GM12878 (cell line): ENCODE results near the gene EIF1AD. TPM values are rescaled to one million over a fixed set of nuclear protein-coding genes. Genes with fewer than 3 reads are reported as not detected.

Experiments used
- ATAC-seq: fragments of 200-7000 bp; cut with Tn5 transposase; 3 replicates; pipeline ENCODE4 v1.9.1; 2020; ENCODE audit warnings: mild to moderate bottlenecking, moderate library complexity
- BruUV-seq: library from RNA; stranded (reverse); fragments of 400-500 nt; replicated peaks from 2 replicates; lab custom pipeline; 2021; lab: Mats Ljungman, UMichigan
- CTCF ChIA-PET: fragments of 300-600 bp; sonication (Branson Sonifier 250); formaldehyde crosslinking; extraction: SDS; loops from one replicate; lab custom pipeline; 2021; ENCODE audit warnings: inconsistent platforms; lab: Yijun Ruan, JAX
- POLR2A ChIA-PET: fragments of 350-600 bp; formaldehyde crosslinking; extraction: SDS; loops from one replicate; lab custom pipeline; 2021; ENCODE audit warnings: inconsistent platforms; lab: Charles Lee
- RAD21 ChIA-PET: fragments of 300-600 bp; sonication (Branson Sonifier 250); formaldehyde crosslinking; loops from one replicate; lab custom pipeline; 2023; ENCODE audit warnings: antibody characterized with exemption; ENCODE audit not compliant: unreplicated experiment; lab: Charles Lee
- SMC1A ChIA-PET: fragments of 300-600 bp; sonication (Branson Sonifier 250); formaldehyde crosslinking; loops from one replicate; lab custom pipeline; 2023; ENCODE audit not compliant: unreplicated experiment, uncharacterized antibody; lab: Charles Lee
- DNase-seq: peaks from one replicate; pipeline ENCODE4 v3.0.0-alpha.2; 2011; ENCODE audit warnings: low read depth, low spot score
- FAIRE-seq: peaks from 3 replicates; lab custom pipeline; 2011; peaks lifted over from hg19 to GRCh38; lab: Jason Lieb, UNC
- H2AFZ ChIP-seq: 2 replicates; pipeline ENCODE4 v1.6.0; 2011; ENCODE audit warnings: low read depth, low read length, control low read depth; ENCODE audit not compliant: control insufficient read depth
- H3K27ac ChIP-seq: 2 replicates; pipeline ENCODE4 v1.5.1; 2011; ENCODE audit warnings: control low read depth; ENCODE audit not compliant: control insufficient read depth, insufficient read depth
- H3K27me3 ChIP-seq, 2 experiments: replicated peaks in 1 of 2; 2 replicates each; pipeline versions ENCODE4 v1.6.0 to v1.6.1; 2011; ENCODE audit warnings: low read length in 1 of 2; ENCODE audit not compliant: control insufficient read depth in 2 of 2, insufficient read depth in 2 of 2
- H3K36me3 ChIP-seq, 2 experiments: 2 replicates each; pipeline ENCODE4 v1.5.1; 2011; ENCODE audit warnings: low read length in 1 of 2; ENCODE audit not compliant: control insufficient read depth in 2 of 2, insufficient read depth in 2 of 2
- H3K4me1 ChIP-seq: 2 replicates; pipeline ENCODE4 v1.6.1; 2011; ENCODE audit warnings: mild to moderate bottlenecking, low read length, moderate library complexity, mixed read lengths; ENCODE audit not compliant: control insufficient read depth, insufficient read depth
- H3K4me2 ChIP-seq: 2 replicates; pipeline ENCODE4 v1.6.0; 2011; ENCODE audit warnings: control low read depth; ENCODE audit not compliant: control insufficient read depth, insufficient read depth
- H3K4me3 ChIP-seq: fragments of 200-600 bp; sonication (generic); 2 replicates; pipeline ENCODE4 v1.5.1; 2016
- H3K79me2 ChIP-seq: 2 replicates; pipeline ENCODE4 v1.6.0; 2011; ENCODE audit warnings: low read length; ENCODE audit not compliant: control insufficient read depth, insufficient read depth
- H3K9ac ChIP-seq: 2 replicates; pipeline ENCODE4 v1.8.0; 2011; ENCODE audit warnings: low read length, control low read depth, mixed read lengths; ENCODE audit not compliant: control insufficient read depth, insufficient read depth
- H3K9me3 ChIP-seq: replicated peaks from 3 replicates; pipeline ENCODE4 v1.5.1; 2011; ENCODE audit warnings: mild to moderate bottlenecking, low read length; ENCODE audit not compliant: control insufficient read depth, insufficient read depth
- H4K20me1 ChIP-seq: 2 replicates; pipeline ENCODE4 v1.6.0; 2011; ENCODE audit not compliant: control insufficient read depth, insufficient read depth
- FOS ChIP-seq: IDR thresholded peaks from 3 replicates; pipeline ENCODE4 v1.6.1; 2011; ENCODE audit warnings: borderline replicate concordance; ENCODE audit not compliant: insufficient read length; ENCODE audit errors: extremely low read depth
- FOXK2 ChIP-seq: fragments of 450-650 bp; IDR thresholded peaks from 2 replicates; pipeline ENCODE4 v1.6.1; 2017; ENCODE audit warnings: mild to moderate bottlenecking, moderate library complexity
- HDAC6 ChIP-seq: fragments of 200-600 bp; sonication (generic); IDR thresholded peaks from one replicate; pipeline ENCODE4 v1.8.0; 2017; ENCODE audit warnings: antibody characterized with exemption; ENCODE audit not compliant: unreplicated experiment
- POLR2AphosphoS2 ChIP-seq: IDR thresholded peaks from 2 replicates; pipeline ENCODE4 v1.6.1; 2011; ENCODE audit warnings: low read depth, mild to moderate bottlenecking, low read length, improper control_type of control experiment, moderate library complexity
- POLR2AphosphoS5 ChIP-seq: IDR thresholded peaks from 2 replicates; pipeline ENCODE4 v1.6.1; 2011; ENCODE audit warnings: mild to moderate bottlenecking, low read length, inconsistent platforms
- SIX5 ChIP-seq: IDR thresholded peaks from 2 replicates; pipeline ENCODE4 v1.6.1; 2011; ENCODE audit warnings: mild to moderate bottlenecking, low read depth, low read length, moderate library complexity; ENCODE audit not compliant: severe bottlenecking
- SMAD5 ChIP-seq: IDR thresholded peaks from 2 replicates; pipeline ENCODE4 v1.6.1; 2016; ENCODE audit warnings: antibody characterized with exemption, low read depth
- WGBS: methylation state at CpG from one replicate; pipeline ENCODE4 v1.1.6; 2016; ENCODE audit warnings: low lambda C conversion rate; ENCODE audit not compliant: insufficient replicate concordance, insufficient coverage; ENCODE audit errors: missing lambda C conversion rate; 5-methylcytosine and 5-hydroxymethylcytosine counted together
- in situ Hi-C: fragments of 300-500 bp; cut with MboI; formaldehyde crosslinking; loops from 9 replicates; pipeline ENCODE4 v1.14.3; 2018; ENCODE audit warnings: mixed read lengths
- intact Hi-C: fragments of 100-400 bp; cut with micrococcal nuclease; formaldehyde crosslinking; loops from one replicate; pipeline ENCODE4 v1.14.2; 2022; ENCODE audit not compliant: unreplicated experiment
- polyA plus RNA-seq, 11 experiments: library from polyadenylated mRNA; depleted of rRNA in 4 of 11; unstranded in 6 of 11; stranded (reverse) in 5 of 11; fragments of >200 nt; fragmentation: Nextera tagmentation in 4 of 11; fragmentation: Illumina TruSeq in 1 of 11; extraction: Ambion mirVana in 4 of 11; extraction: Trizol in 1 of 11; gene quantifications; 1 replicate in 1 of 11; 2 replicates in 10 of 11; pipeline versions ENCODE4 v1.2.1 to v1.2.3, GENCODE V29; 2011 to 2016; ENCODE audit warnings: inconsistent platforms in 2 of 11, missing spikeins in 2 of 11, low read depth in 1 of 11
- total RNA-seq, 4 experiments: library from RNA; depleted of rRNA in 3 of 4; stranded (reverse); fragments of >200 nt in 3 of 4; fragmentation: Illumina TruSeq in 1 of 4; extraction: Trizol in 1 of 4; gene quantifications; 2 replicates each; pipeline versions ENCODE4 v1.2.1 to v1.2.3, GENCODE V29; 2013 to 2021
- TF ChIP-seq, protein P1 (sequence below): fragments of 450-650 bp; IDR thresholded peaks from 2 replicates; pipeline ENCODE4 v1.6.1; 2017; ENCODE audit warnings: mild to moderate bottlenecking, moderate library complexity
- TF ChIP-seq, protein P2 (sequence below): fragments of 450-650 bp; IDR thresholded peaks from 2 replicates; pipeline ENCODE4 v1.6.1; 2017; ENCODE audit warnings: borderline replicate concordance
- TF ChIP-seq, protein P3 (sequence below): IDR thresholded peaks from 2 replicates; pipeline ENCODE4 v1.6.1; 2012; ENCODE audit warnings: low read depth, low read length, improper control_type of control experiment
- TF ChIP-seq, protein P4 (sequence below): fragments of 450-650 bp; IDR thresholded peaks from 2 replicates; pipeline ENCODE4 v1.6.1; 2016; ENCODE audit warnings: mild to moderate bottlenecking, moderate library complexity, borderline replicate concordance

EIF1AD gene
- total and polyA plus RNA-seq, 10 of the 15 experiments (the other 5 are each of a cell fraction or from before 2014, with no cell fraction given): 31.6 to 56.8 (median 39.5) TPM

DNA sequence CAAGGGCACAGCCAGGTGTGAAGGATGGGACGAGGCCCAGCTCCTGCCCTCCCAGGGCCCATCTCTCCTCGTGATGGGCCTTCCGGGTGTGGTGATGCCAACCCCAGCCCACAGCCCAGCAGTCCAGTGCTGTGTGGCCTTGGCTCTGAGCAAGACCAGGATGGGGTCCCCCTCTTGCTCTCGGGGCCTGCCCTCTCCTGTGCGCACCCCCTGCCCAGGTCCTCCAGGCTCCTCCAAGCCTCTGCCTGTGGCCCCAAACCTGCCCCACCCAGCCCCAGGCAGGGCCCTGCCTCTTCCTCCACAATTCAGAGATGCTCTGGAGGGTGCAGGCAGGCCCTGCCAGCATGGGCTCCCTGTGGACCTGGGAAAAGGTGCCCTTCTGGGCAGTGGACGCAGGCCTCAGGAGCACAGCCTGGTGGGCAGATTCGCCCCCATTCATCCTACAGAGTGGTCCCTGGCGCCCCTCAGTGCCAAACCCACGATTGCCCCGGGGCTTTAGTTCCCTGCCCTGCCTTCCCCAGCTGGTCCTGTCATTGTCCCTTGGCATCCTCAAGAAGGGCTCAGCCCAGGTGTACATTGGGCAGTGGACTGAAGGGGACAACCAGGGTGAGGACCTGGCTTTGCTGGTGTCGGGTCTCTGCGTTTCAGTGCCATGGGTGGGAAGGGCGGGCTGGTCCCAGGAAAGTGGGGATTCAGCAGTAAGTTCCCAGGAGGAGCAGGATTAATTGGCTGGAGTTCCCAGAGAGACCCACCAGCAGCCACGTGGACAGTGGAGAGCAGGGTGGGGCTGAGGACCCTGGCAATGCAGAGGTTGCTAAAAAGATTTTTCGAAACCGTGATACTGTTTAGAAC, 19.8 kb downstream of the EIF1AD start:
- intact Hi-C loops: no loop called here
- POLR2A ChIA-PET: interaction anchor here (0.5 kb wide), 1 partner anchor 52 kb away, joined by 3 read pairs; no protein-coding TSS in a partner anchor
- no peak; the same call in 2 of the 3 replicates for ATAC-seq
- TF ChIP-seq, protein P1, sequence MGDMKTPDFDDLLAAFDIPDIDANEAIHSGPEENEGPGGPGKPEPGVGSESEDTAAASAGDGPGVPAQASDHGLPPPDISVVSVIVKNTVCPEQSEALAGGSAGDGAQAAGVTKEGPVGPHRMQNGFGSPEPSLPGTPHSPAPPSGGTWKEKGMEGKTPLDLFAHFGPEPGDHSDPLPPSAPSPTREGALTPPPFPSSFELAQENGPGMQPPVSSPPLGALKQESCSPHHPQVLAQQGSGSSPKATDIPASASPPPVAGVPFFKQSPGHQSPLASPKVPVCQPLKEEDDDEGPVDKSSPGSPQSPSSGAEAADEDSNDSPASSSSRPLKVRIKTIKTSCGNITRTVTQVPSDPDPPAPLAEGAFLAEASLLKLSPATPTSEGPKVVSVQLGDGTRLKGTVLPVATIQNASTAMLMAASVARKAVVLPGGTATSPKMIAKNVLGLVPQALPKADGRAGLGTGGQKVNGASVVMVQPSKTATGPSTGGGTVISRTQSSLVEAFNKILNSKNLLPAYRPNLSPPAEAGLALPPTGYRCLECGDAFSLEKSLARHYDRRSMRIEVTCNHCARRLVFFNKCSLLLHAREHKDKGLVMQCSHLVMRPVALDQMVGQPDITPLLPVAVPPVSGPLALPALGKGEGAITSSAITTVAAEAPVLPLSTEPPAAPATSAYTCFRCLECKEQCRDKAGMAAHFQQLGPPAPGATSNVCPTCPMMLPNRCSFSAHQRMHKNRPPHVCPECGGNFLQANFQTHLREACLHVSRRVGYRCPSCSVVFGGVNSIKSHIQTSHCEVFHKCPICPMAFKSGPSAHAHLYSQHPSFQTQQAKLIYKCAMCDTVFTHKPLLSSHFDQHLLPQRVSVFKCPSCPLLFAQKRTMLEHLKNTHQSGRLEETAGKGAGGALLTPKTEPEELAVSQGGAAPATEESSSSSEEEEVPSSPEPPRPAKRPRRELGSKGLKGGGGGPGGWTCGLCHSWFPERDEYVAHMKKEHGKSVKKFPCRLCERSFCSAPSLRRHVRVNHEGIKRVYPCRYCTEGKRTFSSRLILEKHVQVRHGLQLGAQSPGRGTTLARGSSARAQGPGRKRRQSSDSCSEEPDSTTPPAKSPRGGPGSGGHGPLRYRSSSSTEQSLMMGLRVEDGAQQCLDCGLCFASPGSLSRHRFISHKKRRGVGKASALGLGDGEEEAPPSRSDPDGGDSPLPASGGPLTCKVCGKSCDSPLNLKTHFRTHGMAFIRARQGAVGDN: no peak
- TF ChIP-seq, protein P2, sequence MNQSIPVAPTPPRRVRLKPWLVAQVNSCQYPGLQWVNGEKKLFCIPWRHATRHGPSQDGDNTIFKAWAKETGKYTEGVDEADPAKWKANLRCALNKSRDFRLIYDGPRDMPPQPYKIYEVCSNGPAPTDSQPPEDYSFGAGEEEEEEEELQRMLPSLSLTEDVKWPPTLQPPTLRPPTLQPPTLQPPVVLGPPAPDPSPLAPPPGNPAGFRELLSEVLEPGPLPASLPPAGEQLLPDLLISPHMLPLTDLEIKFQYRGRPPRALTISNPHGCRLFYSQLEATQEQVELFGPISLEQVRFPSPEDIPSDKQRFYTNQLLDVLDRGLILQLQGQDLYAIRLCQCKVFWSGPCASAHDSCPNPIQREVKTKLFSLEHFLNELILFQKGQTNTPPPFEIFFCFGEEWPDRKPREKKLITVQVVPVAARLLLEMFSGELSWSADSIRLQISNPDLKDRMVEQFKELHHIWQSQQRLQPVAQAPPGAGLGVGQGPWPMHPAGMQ: no peak
- TF ChIP-seq, protein P3, sequence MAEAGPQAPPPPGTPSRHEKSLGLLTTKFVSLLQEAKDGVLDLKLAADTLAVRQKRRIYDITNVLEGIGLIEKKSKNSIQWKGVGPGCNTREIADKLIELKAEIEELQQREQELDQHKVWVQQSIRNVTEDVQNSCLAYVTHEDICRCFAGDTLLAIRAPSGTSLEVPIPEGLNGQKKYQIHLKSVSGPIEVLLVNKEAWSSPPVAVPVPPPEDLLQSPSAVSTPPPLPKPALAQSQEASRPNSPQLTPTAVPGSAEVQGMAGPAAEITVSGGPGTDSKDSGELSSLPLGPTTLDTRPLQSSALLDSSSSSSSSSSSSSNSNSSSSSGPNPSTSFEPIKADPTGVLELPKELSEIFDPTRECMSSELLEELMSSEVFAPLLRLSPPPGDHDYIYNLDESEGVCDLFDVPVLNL: no peak
- TF ChIP-seq, protein P4, sequence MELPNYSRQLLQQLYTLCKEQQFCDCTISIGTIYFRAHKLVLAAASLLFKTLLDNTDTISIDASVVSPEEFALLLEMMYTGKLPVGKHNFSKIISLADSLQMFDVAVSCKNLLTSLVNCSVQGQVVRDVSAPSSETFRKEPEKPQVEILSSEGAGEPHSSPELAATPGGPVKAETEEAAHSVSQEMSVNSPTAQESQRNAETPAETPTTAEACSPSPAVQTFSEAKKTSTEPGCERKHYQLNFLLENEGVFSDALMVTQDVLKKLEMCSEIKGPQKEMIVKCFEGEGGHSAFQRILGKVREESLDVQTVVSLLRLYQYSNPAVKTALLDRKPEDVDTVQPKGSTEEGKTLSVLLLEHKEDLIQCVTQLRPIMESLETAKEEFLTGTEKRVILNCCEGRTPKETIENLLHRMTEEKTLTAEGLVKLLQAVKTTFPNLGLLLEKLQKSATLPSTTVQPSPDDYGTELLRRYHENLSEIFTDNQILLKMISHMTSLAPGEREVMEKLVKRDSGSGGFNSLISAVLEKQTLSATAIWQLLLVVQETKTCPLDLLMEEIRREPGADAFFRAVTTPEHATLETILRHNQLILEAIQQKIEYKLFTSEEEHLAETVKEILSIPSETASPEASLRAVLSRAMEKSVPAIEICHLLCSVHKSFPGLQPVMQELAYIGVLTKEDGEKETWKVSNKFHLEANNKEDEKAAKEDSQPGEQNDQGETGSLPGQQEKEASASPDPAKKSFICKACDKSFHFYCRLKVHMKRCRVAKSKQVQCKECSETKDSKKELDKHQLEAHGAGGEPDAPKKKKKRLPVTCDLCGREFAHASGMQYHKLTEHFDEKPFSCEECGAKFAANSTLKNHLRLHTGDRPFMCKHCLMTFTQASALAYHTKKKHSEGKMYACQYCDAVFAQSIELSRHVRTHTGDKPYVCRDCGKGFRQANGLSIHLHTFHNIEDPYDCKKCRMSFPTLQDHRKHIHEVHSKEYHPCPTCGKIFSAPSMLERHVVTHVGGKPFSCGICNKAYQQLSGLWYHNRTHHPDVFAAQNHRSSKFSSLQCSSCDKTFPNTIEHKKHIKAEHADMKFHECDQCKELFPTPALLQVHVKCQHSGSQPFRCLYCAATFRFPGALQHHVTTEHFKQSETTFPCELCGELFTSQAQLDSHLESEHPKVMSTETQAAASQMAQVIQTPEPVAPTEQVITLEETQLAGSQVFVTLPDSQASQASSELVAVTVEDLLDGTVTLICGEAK: no peak
- TF ChIP-seq FOS (no peak), POLR2AphosphoS2 (no peak), POLR2AphosphoS5 (no peak), SMAD5 (no peak), SIX5 (no peak), FOXK2 (no peak), HDAC6 (no peak)

More for the DNA sequence above, 19.8 kb downstream of the EIF1AD start:
- Histone ChIP-seq H2AFZ (no peak overlapping the region), H4K20me1 (no peaks in the 10 kb centered on the region), H3K27ac (no peak overlapping the region), H3K9ac (no peak overlapping the region), H3K27me3 (no peaks in the 10 kb centered on the region), H3K36me3 (peaks cover 0 to 12% of the 10 kb centered on the region in 2 experiments; a peak in 3 of 4 replicates), H3K4me3 (no peak overlapping the region), H3K4me2 (no peak overlapping the region), H3K4me1 (no peaks in the 10 kb centered on the region), H3K9me3 (no peaks in the 10 kb centered on the region), H3K79me2 (no peaks in the 10 kb centered on the region)
- no peak for DNase-seq
- CTCF ChIA-PET: interaction anchor here (0.9 to 4.8 kb wide), 2 partner anchors 97 to 153 kb away, joined by 3 to 51 read pairs; no protein-coding TSS in a partner anchor
- WGBS: 77% methylated on average over 14 of the region's 16 CpGs
- no TSS peak for BruUV-seq
- RAD21 ChIA-PET: interaction anchor here (1.9 kb wide), 1 partner anchor 92 kb away, joined by 5 read pairs; the partner anchor contains the start of gene CCDC85B
- SMC1A ChIA-PET: interaction anchor here (0.6 to 4.4 kb wide), 2 partner anchors 98 to 318 kb away, joined by 3 to 28 read pairs; no protein-coding TSS in a partner anchor
- in situ Hi-C loops: no loop called here
- no peak for FAIRE-seq
